Caco-2 (cell line): ENCODE measurements around the gene ATP8B4. TPM values are rescaled to one million over a fixed set of nuclear protein-coding genes. Genes with fewer than 3 reads are reported as not detected.

Experiments
- BruUV-seq: library from RNA; stranded (reverse); fragments of 400-500 nt; replicated peaks from 2 replicates; lab custom pipeline; 2021; lab: Mats Ljungman, UMichigan
- CTCF ChIA-PET: fragments of 300-600 bp; sonication (Branson Sonifier 250); formaldehyde crosslinking; loops from one replicate; lab custom pipeline; 2022; ENCODE audit warnings: antibody characterized with exemption; lab: Charles Lee
- POLR2A ChIA-PET: fragments of 300-600 bp; sonication (Branson Sonifier 250); formaldehyde crosslinking; loops from one replicate; lab custom pipeline; 2022; ENCODE audit warnings: antibody characterized with exemption; lab: Charles Lee
- DNase-seq, 2 experiments: peaks; one replicate each; pipeline versions ENCODE4 v3.0.0 to v3.0.0-alpha.2; 2020 to 2022
- H3K27me3 ChIP-seq: replicated peaks from 2 replicates; pipeline ENCODE4 v1.6.0; 2011; ENCODE audit warnings: low read length; ENCODE audit not compliant: control insufficient read depth, insufficient read depth
- H3K36me3 ChIP-seq: 2 replicates; pipeline ENCODE4 v1.5.1; 2011; ENCODE audit warnings: low read length; ENCODE audit not compliant: control insufficient read depth, insufficient read depth
- H3K4me1 ChIP-seq: fragments of 250-450 bp; sonication (Bioruptor Pico); 2 replicates; pipeline ENCODE4 v1.5.1; 2020; ENCODE audit warnings: mild to moderate bottlenecking
- H3K4me3 ChIP-seq: 2 replicates; pipeline ENCODE4 v1.5.1; 2011; ENCODE audit warnings: low read depth, mild to moderate bottlenecking, control low read depth, low read length
- H3K9me3 ChIP-seq: fragments of 250-450 bp; sonication (Bioruptor Pico); 2 replicates; pipeline ENCODE4 v1.5.1; 2020; ENCODE audit warnings: mild to moderate bottlenecking, moderate library complexity
- H3K27ac Mint-ChIP-seq: one replicate; pipeline ENCODE4 v1.8.0; 2022; ENCODE audit warnings: mixed read lengths; ENCODE audit not compliant: unreplicated experiment
- H3K27me3 Mint-ChIP-seq: one replicate; pipeline ENCODE4 v1.8.0; 2022; ENCODE audit warnings: mixed read lengths; ENCODE audit not compliant: insufficient read depth, unreplicated experiment
- H3K36me3 Mint-ChIP-seq: one replicate; pipeline ENCODE4 v1.8.0; 2022; ENCODE audit warnings: mild to moderate bottlenecking, mixed read lengths; ENCODE audit not compliant: insufficient read depth, unreplicated experiment
- H3K4me1 Mint-ChIP-seq: one replicate; pipeline ENCODE4 v1.8.0; 2022; ENCODE audit warnings: low read depth, mixed read lengths; ENCODE audit not compliant: unreplicated experiment
- H3K4me3 Mint-ChIP-seq: one replicate; pipeline ENCODE4 v1.8.0; 2022; ENCODE audit warnings: mild to moderate bottlenecking, moderate library complexity, mixed read lengths; ENCODE audit not compliant: unreplicated experiment
- H3K9me3 Mint-ChIP-seq: one replicate; pipeline ENCODE4 v1.8.0; 2022; ENCODE audit warnings: mixed read lengths; ENCODE audit not compliant: unreplicated experiment
- intact Hi-C: fragments of 100-400 bp; cut with micrococcal nuclease; formaldehyde crosslinking; loops from one replicate; pipeline ENCODE4 v1.10.0; 2022; ENCODE audit not compliant: unreplicated experiment
- total RNA-seq: library from RNA; stranded (reverse); gene quantifications from 2 replicates; pipeline ENCODE4 v1.2.3, GENCODE V29; 2022
- TF ChIP-seq, protein P1 (sequence below), 2 experiments: fragments of 200-600 bp in 1 of 2; IDR thresholded peaks; 1 replicate in 1 of 2; 2 replicates in 1 of 2; pipeline versions ENCODE4 v1.5.1 to v1.8.0; 2011 to 2022; ENCODE audit warnings: antibody characterized with exemption in 1 of 2, control low read depth in 1 of 2, inconsistent platforms in 1 of 2, low read depth in 1 of 2, low read length in 1 of 2, mild to moderate bottlenecking in 1 of 2, moderate library complexity in 1 of 2; ENCODE audit not compliant: insufficient read depth in 1 of 2, severe bottlenecking in 1 of 2, unreplicated experiment in 1 of 2

ATP8B4 gene
- total RNA-seq, 1 experiment from 2014 or later = 0.57 TPM

DNA sequence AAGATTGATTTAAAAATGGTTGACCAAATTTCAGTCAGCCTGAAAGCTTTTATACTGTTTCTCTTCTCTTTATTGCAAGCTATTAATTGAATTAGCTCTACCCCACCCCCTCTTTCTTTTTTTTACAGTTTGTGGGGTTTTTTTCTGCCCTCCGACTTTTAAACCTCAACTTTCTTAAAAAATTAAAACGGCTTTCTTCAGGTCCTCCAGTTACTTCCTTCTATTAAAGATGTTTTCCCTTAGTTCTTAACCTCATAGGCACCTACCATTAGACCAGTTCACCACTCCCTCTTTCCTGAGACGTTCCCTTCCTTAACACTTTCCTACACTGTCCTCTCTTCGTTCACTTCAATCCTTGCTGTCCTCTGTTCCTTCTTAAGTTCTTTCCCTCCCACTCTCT lies 52.4 kb downstream of the ATP8B4 start:
- Histone ChIP-seq H3K4me3 (no peak overlapping the region), H3K27me3 (no peaks in the 10 kb centered on the region), H3K4me1 (no peaks in the 10 kb centered on the region), H3K9me3 (no peaks in the 10 kb centered on the region), H3K36me3 (no peaks in the 10 kb centered on the region)
- TF ChIP-seq, protein P1, sequence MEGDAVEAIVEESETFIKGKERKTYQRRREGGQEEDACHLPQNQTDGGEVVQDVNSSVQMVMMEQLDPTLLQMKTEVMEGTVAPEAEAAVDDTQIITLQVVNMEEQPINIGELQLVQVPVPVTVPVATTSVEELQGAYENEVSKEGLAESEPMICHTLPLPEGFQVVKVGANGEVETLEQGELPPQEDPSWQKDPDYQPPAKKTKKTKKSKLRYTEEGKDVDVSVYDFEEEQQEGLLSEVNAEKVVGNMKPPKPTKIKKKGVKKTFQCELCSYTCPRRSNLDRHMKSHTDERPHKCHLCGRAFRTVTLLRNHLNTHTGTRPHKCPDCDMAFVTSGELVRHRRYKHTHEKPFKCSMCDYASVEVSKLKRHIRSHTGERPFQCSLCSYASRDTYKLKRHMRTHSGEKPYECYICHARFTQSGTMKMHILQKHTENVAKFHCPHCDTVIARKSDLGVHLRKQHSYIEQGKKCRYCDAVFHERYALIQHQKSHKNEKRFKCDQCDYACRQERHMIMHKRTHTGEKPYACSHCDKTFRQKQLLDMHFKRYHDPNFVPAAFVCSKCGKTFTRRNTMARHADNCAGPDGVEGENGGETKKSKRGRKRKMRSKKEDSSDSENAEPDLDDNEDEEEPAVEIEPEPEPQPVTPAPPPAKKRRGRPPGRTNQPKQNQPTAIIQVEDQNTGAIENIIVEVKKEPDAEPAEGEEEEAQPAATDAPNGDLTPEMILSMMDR (IDR thresholded peaks at IDR 0.05; ENCODE audit: insufficient read depth in 1 of 2, low read depth in 1 of 2, low read length in 1 of 2, severe bottlenecking in 1 of 2, unreplicated experiment in 1 of 2) = no peak
- ChIA-PET CTCF (no interaction called here), POLR2A (no interaction called here)
- no TSS peak for BruUV-seq
- no peak for DNase-seq
- peaks cover 10% of the 10 kb centered on the region for H3K27me3 Mint-ChIP-seq
- no peaks in the 10 kb centered on the region for H3K4me1 Mint-ChIP-seq
- H3K4me3 Mint-ChIP-seq = no peak overlapping the region
- intact Hi-C loops = no loop called here
- H3K9me3 Mint-ChIP-seq = no peaks in the 10 kb centered on the region
- H3K36me3 Mint-ChIP-seq = no peaks in the 10 kb centered on the region
- no peak overlapping the region for H3K27ac Mint-ChIP-seq

DNA sequence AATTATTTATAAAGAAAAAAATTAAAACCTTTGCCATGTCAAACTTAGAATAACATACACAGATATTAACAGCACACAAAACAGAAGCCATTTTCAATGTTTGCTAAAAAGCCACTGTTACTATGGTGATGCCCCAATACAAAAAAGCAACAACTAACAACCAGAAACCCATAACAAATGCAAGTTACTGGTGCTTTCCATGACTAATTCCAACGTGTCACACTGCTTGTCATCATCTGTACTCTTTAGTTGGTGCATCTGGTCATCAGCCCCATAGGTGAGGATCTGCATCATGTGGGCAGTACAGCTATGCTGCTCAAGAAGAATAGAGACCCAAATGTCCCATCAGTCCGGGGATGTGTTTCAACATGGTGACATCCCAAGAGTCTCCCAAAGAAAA lies 52.8 kb downstream of the ATP8B4 start:
- no peaks in the 10 kb centered on the region for H3K27me3 ChIP-seq
- H3K4me3 ChIP-seq = no peak overlapping the region
- no peaks in the 10 kb centered on the region for H3K9me3 ChIP-seq
- TF ChIP-seq, protein P1 (IDR thresholded peaks at IDR 0.05; ENCODE audit: insufficient read depth in 1 of 2, low read depth in 1 of 2, low read length in 1 of 2, severe bottlenecking in 1 of 2, unreplicated experiment in 1 of 2) = no peak
- intact Hi-C loops = no loop called here
- peaks cover 10% of the 10 kb centered on the region for H3K27me3 Mint-ChIP-seq
- no TSS peak for BruUV-seq
- DNase-seq = no peak
- no peaks in the 10 kb centered on the region for H3K9me3 Mint-ChIP-seq
- no peaks in the 10 kb centered on the region for H3K36me3 ChIP-seq
- no peak overlapping the region for H3K27ac Mint-ChIP-seq
- ChIA-PET POLR2A (no interaction called here), CTCF (no interaction called here)
- H3K36me3 Mint-ChIP-seq = no peaks in the 10 kb centered on the region
- no peaks in the 10 kb centered on the region for H3K4me1 Mint-ChIP-seq
- no peak overlapping the region for H3K4me3 Mint-ChIP-seq
- H3K4me1 ChIP-seq = no peaks in the 10 kb centered on the region

DNA sequence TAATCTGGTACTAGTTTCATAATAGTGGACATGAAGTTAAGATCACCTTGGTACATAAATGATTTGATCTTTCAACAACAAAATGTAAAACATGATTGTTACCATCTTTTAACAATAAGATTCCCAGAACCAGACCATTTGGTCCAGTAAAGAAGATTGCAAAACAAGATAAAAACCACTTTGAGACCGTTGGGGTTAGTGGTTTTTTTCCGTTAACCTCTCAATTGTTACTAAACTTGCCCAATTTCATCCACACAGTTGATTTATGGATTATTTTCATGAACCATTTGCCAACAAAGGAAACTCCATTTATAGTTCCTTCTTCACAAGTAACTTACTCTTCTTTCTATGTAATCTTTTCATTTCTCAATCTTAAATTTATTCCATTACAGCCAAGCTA lies 53.8 kb downstream of the ATP8B4 start:
- no peak overlapping the region for H3K4me3 ChIP-seq
- no peak for DNase-seq
- Mint-ChIP-seq H3K9me3 (no peaks in the 10 kb centered on the region), H3K4me1 (no peaks in the 10 kb centered on the region), H3K4me3 (no peak overlapping the region), H3K27me3 (peaks cover 10% of the 10 kb centered on the region), H3K36me3 (no peaks in the 10 kb centered on the region), H3K27ac (no peak overlapping the region)
- no peaks in the 10 kb centered on the region for H3K4me1 ChIP-seq
- no peaks in the 10 kb centered on the region for H3K36me3 ChIP-seq
- BruUV-seq = no TSS peak
- POLR2A ChIA-PET = no interaction called here
- CTCF ChIA-PET = no interaction called here
- no peaks in the 10 kb centered on the region for H3K27me3 ChIP-seq
- H3K9me3 ChIP-seq = no peaks in the 10 kb centered on the region
- intact Hi-C loops = no loop called here
- TF ChIP-seq, protein P1 (IDR thresholded peaks at IDR 0.05; ENCODE audit: insufficient read depth in 1 of 2, low read depth in 1 of 2, low read length in 1 of 2, severe bottlenecking in 1 of 2, unreplicated experiment in 1 of 2) = no peak
